HEK293 (cell line): ENCODE results near the gene CACHD1.

Experiments used
- HOXD13 ChIP-seq: sonication (generic); formaldehyde crosslinking; IDR thresholded peaks from 2 replicates; pipeline ENCODE4 v1.8.0; 2022; ENCODE audit warnings: missing genetic modification reagents, borderline replicate concordance
- IKZF3 ChIP-seq: fragments of 450-650 bp; IDR thresholded peaks from 2 replicates; pipeline ENCODE4 v1.5.0; 2018; ENCODE audit warnings: missing biosample characterization, mild to moderate bottlenecking, missing genetic modification characterization, moderate library complexity
- KLF17 ChIP-seq: fragments of 450-650 bp; formaldehyde crosslinking; IDR thresholded peaks from 2 replicates; pipeline ENCODE4 v1.5.1; 2016; ENCODE audit warnings: missing biosample characterization, missing genetic modification characterization
- KLF9 ChIP-seq: fragments of 450-650 bp; formaldehyde crosslinking; IDR thresholded peaks from 2 replicates; pipeline ENCODE4 v1.5.1; 2016; ENCODE audit warnings: missing biosample characterization, missing genetic modification characterization, low read depth
- REPIN1 ChIP-seq: fragments of 450-650 bp; formaldehyde crosslinking; IDR thresholded peaks from 2 replicates; pipeline ENCODE4 v1.5.1; 2017; ENCODE audit warnings: missing biosample characterization, missing genetic modification characterization, low read depth
- REST ChIP-seq: fragments of 450-650 bp; formaldehyde crosslinking; IDR thresholded peaks from 2 replicates; pipeline ENCODE4 v1.5.1; 2016; ENCODE audit warnings: missing biosample characterization, missing genetic modification characterization
- TSHZ1 ChIP-seq: fragments of 450-650 bp; formaldehyde crosslinking; IDR thresholded peaks from 2 replicates; pipeline ENCODE4 v1.5.1; 2016; ENCODE audit warnings: missing biosample characterization, missing genetic modification characterization, borderline replicate concordance
- ZBTB1 ChIP-seq: fragments of 450-650 bp; formaldehyde crosslinking; IDR thresholded peaks from 2 replicates; pipeline ENCODE4 v1.5.1; 2016; ENCODE audit warnings: missing biosample characterization, missing genetic modification characterization
- ZBTB17 ChIP-seq: fragments of 450-650 bp; formaldehyde crosslinking; IDR thresholded peaks from 2 replicates; pipeline ENCODE4 v1.5.1; 2016; ENCODE audit warnings: missing biosample characterization, missing genetic modification characterization
- ZFP37 ChIP-seq: fragments of 450-650 bp; formaldehyde crosslinking; IDR thresholded peaks from 2 replicates; pipeline ENCODE4 v1.5.1; 2016; ENCODE audit warnings: missing biosample characterization, missing genetic modification characterization
- ZNF155 ChIP-seq: fragments of 450-650 bp; formaldehyde crosslinking; IDR thresholded peaks from 2 replicates; pipeline ENCODE4 v1.5.1; 2016; ENCODE audit warnings: missing biosample characterization, missing genetic modification characterization
- ZNF16 ChIP-seq: fragments of 450-650 bp; formaldehyde crosslinking; IDR thresholded peaks from 2 replicates; pipeline ENCODE4 v1.5.1; 2016; ENCODE audit warnings: low read depth, missing biosample characterization, missing genetic modification characterization
- ZNF248 ChIP-seq: fragments of 450-650 bp; formaldehyde crosslinking; IDR thresholded peaks from 2 replicates; pipeline ENCODE4 v1.5.1; 2017; ENCODE audit warnings: missing biosample characterization, missing genetic modification characterization
- ZNF26 ChIP-seq: fragments of 450-650 bp; formaldehyde crosslinking; IDR thresholded peaks from 2 replicates; pipeline ENCODE4 v1.5.1; 2016; ENCODE audit warnings: missing biosample characterization, missing genetic modification characterization
- ZNF274 ChIP-seq, 2 experiments: fragments of 200-500 bp in 1 of 2; fragments of 450-650 bp in 1 of 2; sonication (Bioruptor generic) in 1 of 2; formaldehyde crosslinking in 1 of 2; IDR thresholded peaks; 2 replicates each; pipeline versions ENCODE4 v1.5.1 to v1.6.1; 2014 to 2016; ENCODE audit warnings: borderline replicate concordance in 1 of 2, inconsistent platforms in 1 of 2, low read length in 1 of 2, missing biosample characterization in 1 of 2, missing genetic modification characterization in 1 of 2
- ZNF366 ChIP-seq: fragments of 450-650 bp; formaldehyde crosslinking; conservative IDR thresholded peaks from 2 replicates; pipeline ENCODE4 v1.5.1; 2016; ENCODE audit warnings: missing biosample characterization, missing genetic modification characterization
- ZNF394 ChIP-seq: fragments of 450-650 bp; formaldehyde crosslinking; IDR thresholded peaks from 2 replicates; pipeline ENCODE4 v1.5.1; 2016; ENCODE audit warnings: missing biosample characterization, missing genetic modification characterization, mild to moderate bottlenecking, moderate library complexity, borderline replicate concordance
- ZNF596 ChIP-seq: fragments of 450-650 bp; IDR thresholded peaks from 2 replicates; pipeline ENCODE4 v1.5.0; 2018; ENCODE audit warnings: missing biosample characterization, mild to moderate bottlenecking, missing genetic modification characterization, moderate library complexity
- ZNF639 ChIP-seq: fragments of 450-650 bp; formaldehyde crosslinking; IDR thresholded peaks from 2 replicates; pipeline ENCODE4 v1.5.1; 2016; ENCODE audit warnings: missing biosample characterization, missing genetic modification characterization
- ZNF704 ChIP-seq: fragments of 450-650 bp; formaldehyde crosslinking; IDR thresholded peaks from 2 replicates; pipeline ENCODE4 v1.5.1; 2016; ENCODE audit warnings: missing biosample characterization, missing genetic modification characterization
- ZNF76 ChIP-seq: fragments of 450-650 bp; formaldehyde crosslinking; IDR thresholded peaks from 2 replicates; pipeline ENCODE4; 2016; ENCODE audit warnings: low read depth, missing biosample characterization, missing genetic modification characterization, borderline replicate concordance
- ZNF768 ChIP-seq: fragments of 450-650 bp; formaldehyde crosslinking; IDR thresholded peaks from 2 replicates; pipeline ENCODE4 v1.5.1; 2018; ENCODE audit warnings: missing biosample characterization, mild to moderate bottlenecking, missing genetic modification characterization
- ZNF791 ChIP-seq: fragments of 450-650 bp; formaldehyde crosslinking; IDR thresholded peaks from 2 replicates; pipeline ENCODE4 v1.5.1; 2016; ENCODE audit warnings: missing biosample characterization, missing genetic modification characterization
- ZSCAN16 ChIP-seq: fragments of 450-650 bp; formaldehyde crosslinking; IDR thresholded peaks from 2 replicates; pipeline ENCODE4 v1.5.1; 2016; ENCODE audit warnings: missing biosample characterization, missing genetic modification characterization
- ZSCAN23 ChIP-seq: fragments of 450-650 bp; formaldehyde crosslinking; IDR thresholded peaks from 2 replicates; pipeline ENCODE4 v1.5.1; 2016; ENCODE audit warnings: missing biosample characterization, missing genetic modification characterization

CACHD1 gene

GRCh38 chr1:64514197-64514765 is 44.4 kb downstream of the CACHD1 start (continued):
- TF ChIP-seq ZNF791 (tag by site-specific recombination) (no peak), ZNF639 (tag by site-specific recombination) (0 out of 2 replicates have a peak, but pooled peaks have one; percentile 15), REST (tag by site-specific recombination) (no peak), ZNF76 (tag by site-specific recombination) (no peak), ZBTB1 (0 out of 2 replicates have a peak, but pooled peaks have one; percentile 64), ZNF366 (tag by site-specific recombination) (peak; percentile 83), ZNF248 (tag by site-specific recombination) (no peak), ZNF394 (no peak), ZNF16 (tag by site-specific recombination) (no peak), IKZF3 (tag by site-specific recombination) (peak; percentile 90), ZBTB17 (tag by site-specific recombination) (peak; percentile 60; the same call in 1 of the 2 replicates), ZNF768 (tag by site-specific recombination) (no peak), ZSCAN16 (tag by site-specific recombination) (no peak), ZNF274 (IDR thresholded peaks at IDR 0.05; ENCODE audit: low read length) (no peak), ZNF274 (tag by site-specific recombination; IDR thresholded peaks at IDR 0.05; ENCODE audit: borderline replicate concordance) (no peak), REPIN1 (tag by site-specific recombination) (no peak), ZNF704 (no peak), ZNF596 (tag by site-specific recombination) (peak; percentile 56), HOXD13 (CRISPR knock-in tag) (no peak), ZNF26 (tag by site-specific recombination) (no peak), ZFP37 (tag by site-specific recombination) (no peak), KLF17 (tag by site-specific recombination) (no peak), ZSCAN23 (no peak), ZNF155 (tag by site-specific recombination) (no peak), KLF9 (tag by site-specific recombination) (no peak), TSHZ1 (tag by site-specific recombination) (peak; percentile 62; the same call in 1 of the 2 replicates)
